IMR-90 (cell line): Measurements from ENCODE around the gene SHC1. TPM values are rescaled to one million over a fixed set of nuclear protein-coding genes. Genes with fewer than 3 reads are reported as not detected.

Experiments
- ATAC-seq: fragments of 200-7000 bp; cut with Tn5 transposase; 2 replicates; pipeline ENCODE4 v1.9.1; 2020; ENCODE audit warnings: low read depth, mild to moderate bottlenecking, moderate library complexity
- BruUV-seq: library from RNA; stranded (reverse); fragments of 400-500 nt; replicated peaks from 2 replicates; lab custom pipeline; 2021; lab: Mats Ljungman, UMichigan
- CTCF ChIA-PET: fragments of 300-600 bp; formaldehyde crosslinking; extraction: SDS; loops from one replicate; lab custom pipeline; 2021; ENCODE audit warnings: antibody characterized with exemption; lab: Yijun Ruan, JAX
- POLR2A ChIA-PET: fragments of 300-600 bp; sonication (Branson Sonifier 250); formaldehyde crosslinking; loops from one replicate; lab custom pipeline; 2022; ENCODE audit warnings: antibody characterized with exemption; ENCODE audit not compliant: unreplicated experiment; lab: Charles Lee
- DNase-seq: peaks from one replicate; pipeline ENCODE4 v3.0.0; 2013
- H2AFZ ChIP-seq: replicated peaks from 2 replicates; pipeline ENCODE3; 2013; ENCODE audit warnings: low read length, mild to moderate bottlenecking; ENCODE audit not compliant: poor library complexity
- H2AK5ac ChIP-seq: 2 replicates; pipeline ENCODE4 v1.6.1; 2013; ENCODE audit warnings: low read depth, low read length, inconsistent platforms
- H2AK9ac ChIP-seq: replicated peaks from 2 replicates; pipeline ENCODE3; 2013; ENCODE audit warnings: mild to moderate bottlenecking, low read depth, low read length, moderate library complexity; ENCODE audit not compliant: poor library complexity
- H2BK120ac ChIP-seq: 2 replicates; pipeline ENCODE4 v1.6.1; 2013; ENCODE audit warnings: low read depth, low read length, inconsistent platforms
- H2BK15ac ChIP-seq: 3 replicates; pipeline ENCODE4 v1.6.1; 2013; ENCODE audit warnings: low read depth, low read length, inconsistent platforms
- H2BK20ac ChIP-seq: 2 replicates; pipeline ENCODE4 v1.6.1; 2013; ENCODE audit warnings: low read depth, mild to moderate bottlenecking, inconsistent platforms, low read length, moderate library complexity
- H2BK5ac ChIP-seq: 2 replicates; pipeline ENCODE4 v1.6.1; 2013; ENCODE audit warnings: mild to moderate bottlenecking, low read depth, low read length, inconsistent platforms; ENCODE audit not compliant: poor library complexity, severe bottlenecking
- H3K14ac ChIP-seq: replicated peaks from 2 replicates; pipeline ENCODE4 v1.6.1; 2013; ENCODE audit warnings: low read depth, low read length, inconsistent platforms
- H3K18ac ChIP-seq: 2 replicates; pipeline ENCODE4 v1.6.1; 2013; ENCODE audit warnings: low read depth, low read length, control low read depth
- H3K23ac ChIP-seq: 2 replicates; pipeline ENCODE4 v1.6.1; 2013; ENCODE audit warnings: low read depth, low read length, inconsistent platforms
- H3K27ac ChIP-seq: 2 replicates; pipeline ENCODE4 v1.5.1; 2013; ENCODE audit warnings: mild to moderate bottlenecking, control low read depth, low read length; ENCODE audit not compliant: insufficient read depth
- H3K27me3 ChIP-seq: 2 replicates; pipeline ENCODE4 v1.6.1; 2013; ENCODE audit warnings: low read length; ENCODE audit not compliant: control insufficient read depth, insufficient read depth
- H3K36me3 ChIP-seq: 2 replicates; pipeline ENCODE4 v1.6.1; 2013; ENCODE audit warnings: low read length, mixed read lengths; ENCODE audit not compliant: control insufficient read depth, insufficient read depth
- H3K4ac ChIP-seq: 2 replicates; pipeline ENCODE4 v1.6.1; 2013; ENCODE audit warnings: low read depth, low read length, inconsistent platforms
- H3K4me1 ChIP-seq: 2 replicates; pipeline ENCODE4 v1.6.1; 2013; ENCODE audit warnings: low read length, mixed read lengths; ENCODE audit not compliant: control insufficient read depth, insufficient read depth
- H3K4me2 ChIP-seq: 2 replicates; pipeline ENCODE4 v1.6.1; 2013; ENCODE audit warnings: low read depth, mild to moderate bottlenecking, control low read depth, low read length, moderate library complexity
- H3K4me3 ChIP-seq: 2 replicates; pipeline ENCODE4 v1.5.1; 2013; ENCODE audit warnings: low read depth, mild to moderate bottlenecking, control low read depth, low read length, moderate library complexity; ENCODE audit not compliant: insufficient read depth
- H3K56ac ChIP-seq: 2 replicates; pipeline ENCODE4 v1.6.1; 2013; ENCODE audit warnings: low read length, inconsistent platforms; ENCODE audit not compliant: insufficient read depth; ENCODE audit errors: extremely low read depth
- H3K79me1 ChIP-seq, 2 experiments: 2 replicates each; pipeline ENCODE4 v1.6.1; 2013; ENCODE audit warnings: low read length in 2 of 2, inconsistent platforms in 1 of 2, low read depth in 1 of 2
- H3K9ac ChIP-seq: 2 replicates; pipeline ENCODE4 v1.6.1; 2013; ENCODE audit warnings: low read depth, low read length, control low read depth
- H3K9me1 ChIP-seq: 2 replicates; pipeline ENCODE4 v1.6.1; 2013; ENCODE audit warnings: low read length, inconsistent platforms; ENCODE audit not compliant: insufficient read depth
- H3K9me3 ChIP-seq: 2 replicates; pipeline ENCODE4 v1.6.1; 2013; ENCODE audit warnings: low read length; ENCODE audit not compliant: control insufficient read depth, insufficient read depth
- H4K20me1 ChIP-seq: 2 replicates; pipeline ENCODE4 v1.6.1; 2013; ENCODE audit warnings: low read length, inconsistent platforms; ENCODE audit not compliant: insufficient read depth
- H4K5ac ChIP-seq: 2 replicates; pipeline ENCODE4 v1.6.1; 2013; ENCODE audit warnings: mild to moderate bottlenecking, low read depth, low read length, control low read depth
- H4K8ac ChIP-seq, 2 experiments: 2 replicates each; pipeline ENCODE4 v1.6.1; 2013; ENCODE audit warnings: low read depth in 2 of 2, low read length in 2 of 2, control low read depth in 1 of 2, inconsistent platforms in 1 of 2
- H4K91ac ChIP-seq: 2 replicates; pipeline ENCODE4 v1.6.1; 2013; ENCODE audit warnings: low read depth, low read length, inconsistent platforms; ENCODE audit not compliant: insufficient read depth
- CEBPB ChIP-seq: IDR thresholded peaks from 2 replicates; pipeline ENCODE4 v1.6.1; 2012; ENCODE audit warnings: low read depth, low read length, improper control_type of control experiment
- MAZ ChIP-seq: IDR thresholded peaks from 2 replicates; pipeline ENCODE4 v1.6.1; 2012; ENCODE audit warnings: low read depth, mild to moderate bottlenecking, low read length, improper control_type of control experiment, moderate library complexity, borderline replicate concordance
- MXI1 ChIP-seq: IDR thresholded peaks from 2 replicates; pipeline ENCODE4 v1.6.1; 2012; ENCODE audit warnings: low read depth, mild to moderate bottlenecking, low read length, moderate library complexity, borderline replicate concordance
- WGBS, 2 experiments: methylation state at CpG; one replicate each; pipeline versions ENCODE4 v1.1.5 to v1.1.7; 2013; ENCODE audit warnings: missing lambda C conversion rate in 2 of 2; ENCODE audit not compliant: insufficient read length in 1 of 2; ENCODE audit errors: extremely low coverage in 2 of 2; 5-methylcytosine and 5-hydroxymethylcytosine counted together
- dilution Hi-C: fragments of 300-500 bp; cut with HindIII; formaldehyde crosslinking; loops from one replicate; pipeline ENCODE4 v1.14.3; 2018; ENCODE audit warnings: low sequenced_read_pairs; ENCODE audit not compliant: unreplicated experiment
- in situ Hi-C: fragments of 300-500 bp; cut with MboI; formaldehyde crosslinking; loops from 3 replicates; pipeline ENCODE4 v1.14.3; 2019; ENCODE audit warnings: low sequenced_read_pairs, inconsistent platforms, mixed read lengths
- intact Hi-C: fragments of 100-400 bp; cut with micrococcal nuclease; formaldehyde crosslinking; loops from 2 replicates; pipeline ENCODE4 v1.10.0; 2022
- polyA plus RNA-seq, 3 experiments: library from polyadenylated mRNA; depleted of rRNA; stranded (reverse); fragments of >200 nt; gene quantifications; 2 replicates each; pipeline ENCODE4 v1.2.3, GENCODE V29; 2012; ENCODE audit warnings: low replicate concordance in 1 of 3
- total RNA-seq: library from RNA; depleted of rRNA; stranded (reverse); fragments of >200 nt; gene quantifications from 2 replicates; pipeline ENCODE4 v1.2.3, GENCODE V29; 2012

The SHC1 gene
- total and polyA plus RNA-seq, 2 of the 4 experiments (the other 2 are of a cell fraction): 352 to 355 TPM

DNA sequence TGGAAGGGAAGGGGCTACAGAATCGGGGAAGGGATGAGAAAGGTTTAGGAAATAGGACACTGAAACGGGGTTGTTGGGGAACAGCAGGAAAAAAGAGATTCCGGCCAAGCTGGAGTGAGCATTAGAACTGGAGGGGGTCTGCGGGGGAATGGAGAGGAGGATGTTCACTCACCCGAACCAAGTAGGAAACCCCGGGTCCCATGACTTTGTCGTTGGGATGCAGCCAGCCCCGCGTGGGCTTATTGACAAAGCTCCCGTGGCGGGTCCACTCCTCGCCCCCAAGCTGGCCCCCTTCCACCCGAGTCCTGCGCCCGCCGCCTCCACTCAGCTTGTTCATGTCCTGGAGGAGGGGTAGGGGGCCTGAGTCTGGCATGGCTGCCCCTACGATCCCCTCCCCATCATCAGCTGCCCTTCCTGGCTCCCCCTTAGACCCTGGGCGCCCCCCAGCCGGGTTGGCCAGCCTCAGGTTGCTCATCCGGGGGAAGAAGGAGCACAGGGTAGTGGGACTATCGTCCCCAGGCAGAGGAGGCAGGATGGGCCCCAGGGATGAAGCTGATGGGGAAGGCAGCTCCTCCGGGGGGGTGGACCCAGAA is 591 bp downstream of the SHC1 start:
- peaks cover 33% of the 10 kb centered on the region for H3K36me3 ChIP-seq
- H3K4me1 ChIP-seq: peaks cover 18% of the 10 kb centered on the region

More for the DNA sequence above, 591 bp downstream of the SHC1 start:
- no peak for ATAC-seq
- Histone ChIP-seq H4K20me1 (peaks cover 42% of the 10 kb centered on the region), H3K27me3 (no peaks in the 10 kb centered on the region), H2BK15ac (peak overlapping the region; percentile 25; the same call in 1 of the 3 replicates), H3K9ac (peak overlapping the region; percentile 87), H3K9me3 (no peaks in the 10 kb centered on the region), H3K14ac (peak overlapping the region; percentile 95), H3K4me3 (peak overlapping the region; percentile 65), H3K27ac (peak overlapping the region; percentile 84), H2AFZ (peak overlapping the region; percentile 18), H4K5ac (0 out of 2 replicates have a peak overlapping the region, but pooled peaks have one; percentile 2), H2BK5ac (peak overlapping the region; percentile 87), H2BK20ac (no peak overlapping the region), H3K4me2 (peak overlapping the region; percentile 97), H3K9me1 (peaks cover 7% of the 10 kb centered on the region), H3K56ac (peak overlapping the region; percentile 83), H3K79me1 (peaks cover 14 to 61% of the 10 kb centered on the region in 2 experiments), H3K23ac (peak overlapping the region; percentile 88), H4K8ac (peak overlapping the region in 1 of 2 experiments; percentile 64; a peak in 3 of 4 replicates), H2AK5ac (peak overlapping the region; percentile 89), H3K18ac (peak overlapping the region; percentile 20; the same call in 1 of the 2 replicates), H2BK120ac (peak overlapping the region; percentile 39; the same call in 1 of the 2 replicates), H3K4ac (peak overlapping the region; percentile 92), H4K91ac (peak overlapping the region; percentile 67), H2AK9ac (peak overlapping the region; percentile 99)
- WGBS, 2 experiments: 0% methylated on average over 1 of the region's 22 CpGs; no CpG with 5 or more reads in 1 of the 2 experiments
- POLR2A ChIA-PET: interaction anchor here (0.9 to 2.0 kb wide), 2 partner anchors 9 to 14 kb away, joined by 3 to 17 read pairs; partner anchors contain the start of genes PBXIP1 and PYGO2
- 0 out of 2 replicates have a peak, but pooled peaks have one; percentile 20 for TF ChIP-seq MAZ
- TF ChIP-seq MXI1: 0 out of 2 replicates have a peak, but pooled peaks have one; percentile 13
- TF ChIP-seq CEBPB: no peak
- DNase-seq: no peak
- in situ Hi-C loops: no loop called here
- no TSS peak for BruUV-seq
- CTCF ChIA-PET: interaction anchor here (1.3 to 2.2 kb wide), 4 partner anchors 13 to 115 kb away, joined by 4 to 9 read pairs (median 6); partner anchors contain the start of gene FLAD1
- intact Hi-C loops: loop anchor here (10.0 kb wide), 1 partner anchor 205 kb away; the partner anchor contains the start of genes KRTCAP2 and TRIM46
- dilution Hi-C loops: no loop called here
